Measurements from ENCODE around the gene ZNF598.
"Not testable (repeated sequence)": the region's sequence is repeated elsewhere in the genome, so short reads cannot be mapped to it uniquely, and the experiment has no call there.

Gene ZNF598

DNA sequence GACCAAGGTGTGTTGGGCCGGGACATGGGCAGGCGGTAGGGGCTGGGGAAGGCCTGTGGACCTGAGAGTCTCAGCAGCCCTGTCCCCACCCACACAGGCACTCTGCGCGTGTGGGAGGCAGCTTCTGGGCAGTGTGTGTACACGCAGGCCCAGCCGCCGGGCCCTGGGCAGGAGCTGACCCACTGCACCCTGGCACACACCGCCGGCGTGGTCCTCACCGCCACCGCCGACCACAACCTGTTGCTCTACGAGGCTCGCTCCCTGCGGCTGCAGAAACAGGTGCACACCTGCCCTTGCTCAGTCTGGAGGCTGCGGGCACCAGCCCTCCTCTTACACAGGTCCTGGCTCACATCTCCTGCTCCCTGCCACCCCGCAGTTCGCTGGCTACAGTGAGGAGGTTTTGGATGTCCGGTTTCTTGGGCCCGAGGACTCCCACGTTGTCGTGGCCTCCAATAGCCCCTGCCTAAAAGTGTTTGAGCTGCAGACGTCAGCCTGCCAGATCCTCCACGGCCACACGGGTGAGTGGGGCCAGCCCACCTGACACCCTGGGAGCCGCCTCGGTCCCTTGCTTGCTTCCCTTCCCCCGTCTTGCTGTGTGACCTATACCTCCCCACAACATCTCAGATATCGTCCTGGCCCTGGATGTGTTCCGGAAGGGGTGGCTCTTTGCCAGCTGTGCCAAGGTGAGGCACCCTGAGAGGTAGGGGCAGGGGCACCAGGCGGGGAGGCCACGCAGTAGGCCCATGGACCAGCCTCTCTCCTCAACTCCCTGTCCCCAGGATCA lies 34.0 kb downstream of the ZNF598 start:
- no peak for DNase-seq (ENCODE audit: low read depth in 2 of 2)

DNA sequence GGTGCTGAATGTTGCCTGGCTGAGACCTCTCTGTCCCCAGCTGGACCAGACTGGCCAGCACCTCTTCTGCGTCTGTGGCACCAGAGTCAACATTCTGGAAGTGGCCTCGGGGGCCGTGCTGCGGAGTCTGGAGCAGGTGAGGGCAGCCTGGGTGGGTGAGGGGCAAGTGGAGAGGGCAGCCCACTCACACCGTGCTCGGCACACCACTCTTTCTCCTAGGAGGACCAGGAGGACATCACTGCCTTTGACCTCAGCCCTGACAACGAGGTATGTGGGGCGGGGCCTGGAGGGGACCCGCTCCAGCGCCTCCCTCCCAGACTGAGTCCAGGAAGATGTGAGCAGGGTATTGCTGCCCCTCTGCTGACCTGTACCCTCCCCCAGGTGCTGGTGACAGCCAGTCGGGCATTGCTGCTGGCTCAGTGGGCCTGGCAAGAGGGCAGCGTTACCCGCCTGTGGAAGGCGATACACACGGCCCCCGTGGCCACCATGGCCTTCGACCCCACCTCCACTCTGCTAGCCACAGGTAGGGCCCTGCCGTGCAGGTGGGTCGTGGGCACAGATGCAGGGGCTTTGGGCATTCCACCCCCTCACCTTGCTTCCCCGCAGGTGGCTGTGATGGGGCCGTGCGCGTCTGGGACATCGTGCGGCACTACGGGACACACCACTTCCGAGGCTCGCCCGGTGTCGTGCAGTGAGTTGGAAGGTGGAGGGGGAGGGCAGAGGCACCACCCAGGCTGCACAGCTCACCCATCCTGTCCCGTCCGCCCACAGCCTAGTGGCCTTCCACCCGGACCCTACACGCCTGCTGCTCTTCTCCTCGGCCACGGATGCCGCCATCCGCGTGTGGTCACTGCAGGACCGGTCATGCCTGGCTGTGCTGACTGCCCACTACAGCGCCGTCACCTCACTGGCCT lies 35.2 kb downstream of the ZNF598 start:
- no peak for DNase-seq (ENCODE audit: low read depth in 2 of 2)

DNA sequence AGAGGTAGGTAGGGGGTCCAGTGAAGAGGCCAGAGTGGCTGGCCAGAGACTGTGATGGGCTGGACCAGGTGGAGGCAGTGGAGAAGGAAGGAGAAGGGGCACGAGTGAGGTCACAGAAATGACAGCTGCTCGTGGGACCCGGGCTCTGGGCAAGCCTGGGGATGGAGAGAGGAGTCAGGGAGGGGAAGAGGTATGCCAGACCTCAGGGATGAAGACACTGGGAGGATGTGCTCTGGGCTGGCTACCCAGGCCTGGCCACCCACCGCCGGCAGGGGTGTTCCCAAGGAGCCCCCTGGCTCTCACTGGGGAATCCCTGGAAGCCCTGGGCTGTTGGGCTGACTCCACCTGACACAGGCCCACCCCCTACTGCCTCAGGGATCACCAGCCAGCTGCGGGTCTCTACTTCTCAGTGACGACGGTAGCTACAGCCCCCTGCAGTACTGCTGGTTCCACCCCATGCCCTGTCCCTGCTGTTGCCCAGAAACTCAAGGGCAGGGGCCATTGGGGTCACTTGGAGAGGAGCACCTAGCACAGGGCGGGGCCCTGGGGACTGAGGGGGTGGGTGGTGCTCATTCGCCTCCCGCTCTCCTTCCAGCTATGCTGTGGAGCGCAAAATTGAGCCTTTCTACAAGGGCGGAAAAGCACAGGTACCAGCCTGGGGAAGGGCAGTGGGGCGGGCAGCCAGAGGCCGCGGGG lies 36.0 kb downstream of the ZNF598 start:
- no peak for DNase-seq (ENCODE audit: low read depth in 2 of 2)

- no peak for DNase-seq (ENCODE audit: low read depth in 2 of 2)
Measured at GRCh38 chr16:1972490-1972877, 37.1 kb downstream of the ZNF598 start.

- DNase-seq (ENCODE audit: low read depth in 2 of 2): peak; percentile 84 to 85
Measured at GRCh38 chr16:1971796-1972489, 37.7 kb downstream of the ZNF598 start, which contains the start of gene TBL3. Gene TBL3 (plus strand): TSS chr16:1972053. CDS start chr16:1972165, 112 bp downstream.

- no peak for DNase-seq (ENCODE audit: low read depth in 2 of 2)
Measured at GRCh38 chr16:1968146-1968953, 41.3 kb downstream of the ZNF598 start.

DNA sequence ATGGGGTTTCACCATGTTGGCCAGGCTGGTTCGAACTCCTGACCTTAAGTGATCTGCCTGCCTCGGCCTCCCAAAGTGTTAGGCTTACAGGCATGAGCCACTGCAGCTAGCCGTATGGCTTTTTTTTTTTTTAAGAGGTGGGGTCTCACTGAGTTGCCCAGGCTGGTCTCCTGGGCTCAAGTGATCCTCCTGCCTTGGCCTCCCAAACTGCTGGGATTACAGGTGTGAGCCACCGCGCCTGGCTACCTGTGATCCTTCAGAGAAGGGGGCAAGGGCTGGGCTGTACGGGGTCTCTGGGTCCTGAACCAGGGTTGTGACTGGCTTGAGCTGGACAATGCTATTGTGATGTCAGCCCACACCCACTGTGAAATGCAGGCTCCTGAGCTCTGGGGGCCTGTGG lies 43.2 kb downstream of the ZNF598 start, which contains the start of gene RNF151:
Gene RNF151 (plus strand): TSS at position 397 of the 400 bp plus-strand sequence. CDS start 26 bp downstream, outside the sequence.
- DNase-seq (ENCODE audit: low read depth in 2 of 2): no peak

DNA sequence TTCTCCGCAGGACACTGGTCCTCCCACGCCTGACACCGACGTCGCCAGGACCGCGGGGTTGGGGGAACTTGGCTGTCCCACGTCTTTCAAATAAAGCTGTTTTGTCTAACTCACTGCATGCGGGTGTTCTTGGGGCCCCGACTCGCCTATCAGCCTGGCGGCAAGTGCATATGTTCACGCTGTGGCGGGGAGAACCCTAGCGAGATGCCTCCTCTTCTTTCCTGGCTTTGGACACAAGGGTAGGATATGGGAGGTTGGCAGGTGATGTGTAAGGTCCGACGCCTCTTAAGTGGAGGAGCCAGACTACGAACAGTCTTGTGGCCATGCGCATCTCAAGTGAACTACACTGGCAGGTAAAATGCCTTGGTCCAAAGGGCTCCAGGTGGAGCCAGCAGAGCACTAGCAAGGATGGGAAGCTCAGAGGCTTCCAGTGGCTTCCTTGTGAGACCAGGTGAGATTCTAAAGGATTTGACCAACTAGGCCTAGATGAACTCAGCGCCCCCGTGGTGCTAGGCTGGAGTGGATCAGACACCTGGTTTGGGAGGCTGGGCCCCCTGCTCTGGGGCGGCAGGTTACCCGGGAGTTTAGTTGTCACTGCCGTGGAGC lies 44.1 kb downstream of the ZNF598 start:
- no peak for DNase-seq (ENCODE audit: low read depth in 2 of 2)

DNA sequence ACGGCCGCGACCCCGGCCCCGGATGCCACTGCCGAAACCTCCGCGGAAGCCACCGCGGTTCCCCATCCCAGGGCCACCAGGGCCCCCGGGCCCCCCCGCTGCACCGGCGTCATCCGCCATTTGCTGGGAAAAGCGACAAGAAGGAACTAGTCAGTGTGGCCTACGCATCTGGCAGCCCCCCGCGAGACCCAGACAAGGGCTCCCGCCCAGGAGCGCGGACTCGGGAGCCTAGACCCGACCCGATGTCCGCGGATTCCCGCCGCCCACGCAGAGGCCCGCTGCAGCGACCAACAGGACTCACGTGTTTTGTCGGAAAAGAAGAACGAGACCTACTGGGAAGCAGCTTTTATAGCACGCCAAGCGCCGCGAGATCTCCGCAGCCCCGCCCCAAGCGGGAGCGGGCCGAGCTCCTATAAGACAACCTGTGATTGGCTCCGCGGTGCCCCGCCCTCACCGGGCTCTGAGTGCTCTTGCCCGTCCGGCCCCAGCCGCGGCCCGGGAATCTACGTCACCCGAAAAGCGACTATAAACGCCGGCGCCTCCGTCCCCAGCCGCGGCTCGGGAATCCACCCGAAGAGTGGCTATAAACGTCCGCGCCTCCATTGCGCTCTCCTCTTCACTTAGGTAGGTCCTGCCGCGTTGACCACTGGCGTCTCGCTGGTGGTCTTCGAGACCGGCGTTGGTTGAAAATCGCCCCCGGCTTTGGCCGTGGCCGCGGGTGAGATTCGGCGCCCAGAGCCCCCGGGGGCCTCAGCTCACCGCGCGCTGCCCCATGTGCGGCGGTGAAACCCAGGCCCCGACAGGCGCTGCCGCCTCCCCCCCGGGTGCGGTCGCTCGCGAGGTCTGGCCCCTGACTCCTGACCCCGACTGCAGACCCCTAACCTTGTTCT lies 44.9 kb downstream of the ZNF598 start, which contains the start of gene RPS2:
Gene RPS2 (minus strand): TSS at position 321 of the 890 bp plus-strand sequence. CDS start 201 bp downstream, at position 120.
- DNase-seq (ENCODE audit: low read depth in 2 of 2): peak; percentile 96 to 98

DNA sequence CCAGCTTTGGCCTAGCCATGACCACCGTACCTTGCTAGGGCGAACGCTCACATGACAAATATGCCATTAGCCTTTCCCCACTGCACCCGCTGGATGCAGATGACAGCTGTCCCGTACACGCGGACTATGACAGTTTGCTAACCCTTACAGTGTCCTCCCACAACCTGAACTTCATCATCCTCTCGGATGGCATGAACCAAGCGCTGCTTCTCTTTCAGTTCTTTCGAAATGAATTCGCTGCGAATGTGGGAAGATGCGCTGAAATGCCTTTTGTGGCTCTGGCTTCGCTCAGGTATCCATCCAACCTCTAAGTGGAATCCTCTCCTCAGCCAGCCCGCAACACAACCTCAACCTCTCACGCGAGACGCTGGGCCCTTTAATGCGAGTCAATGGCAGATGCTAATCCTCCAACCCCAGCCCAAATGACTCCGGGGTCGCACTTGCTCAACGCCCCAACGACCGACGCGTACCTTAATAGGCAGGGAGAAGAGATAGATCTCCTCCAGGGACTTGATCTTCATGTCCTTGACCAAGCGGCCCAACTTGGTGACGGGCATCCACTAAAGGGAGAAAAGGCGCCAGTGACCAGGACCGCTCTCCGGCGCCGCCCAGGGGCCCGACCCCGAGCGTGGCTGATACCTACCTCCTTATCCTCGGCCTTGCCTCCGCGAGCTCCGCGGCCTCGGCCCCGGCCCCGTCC lies 45.7 kb downstream of the ZNF598 start:
- DNase-seq (ENCODE audit: low read depth in 2 of 2): no peak

GRCh38 chr16:1962161-1963153 lies 47.2 kb downstream of the ZNF598 start:
- not testable (repeated sequence) for DNase-seq (ENCODE audit: low read depth in 2 of 2)

DNA sequence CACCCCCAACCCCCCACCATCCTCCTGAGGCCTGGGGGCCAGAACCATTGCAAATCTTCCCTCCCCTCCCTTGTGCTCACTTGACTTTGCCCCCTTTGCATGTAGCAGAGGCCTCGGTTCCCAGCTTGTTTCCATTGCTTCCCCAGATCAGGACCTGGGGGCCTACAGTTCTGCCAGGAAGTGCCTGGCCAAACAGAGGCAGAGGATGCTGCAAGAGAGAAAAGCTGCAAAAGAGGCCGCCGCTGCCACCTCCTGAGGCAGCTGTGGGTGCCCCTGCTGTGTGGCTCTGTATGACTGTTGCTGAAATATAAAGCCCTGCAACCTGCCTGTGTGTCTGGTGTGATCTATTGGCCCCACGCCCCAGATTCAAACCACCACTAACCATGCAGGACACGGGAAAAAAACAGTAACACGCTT lies 48.0 kb downstream of the ZNF598 start:
- DNase-seq (ENCODE audit: low read depth in 2 of 2): no peak

DNA sequence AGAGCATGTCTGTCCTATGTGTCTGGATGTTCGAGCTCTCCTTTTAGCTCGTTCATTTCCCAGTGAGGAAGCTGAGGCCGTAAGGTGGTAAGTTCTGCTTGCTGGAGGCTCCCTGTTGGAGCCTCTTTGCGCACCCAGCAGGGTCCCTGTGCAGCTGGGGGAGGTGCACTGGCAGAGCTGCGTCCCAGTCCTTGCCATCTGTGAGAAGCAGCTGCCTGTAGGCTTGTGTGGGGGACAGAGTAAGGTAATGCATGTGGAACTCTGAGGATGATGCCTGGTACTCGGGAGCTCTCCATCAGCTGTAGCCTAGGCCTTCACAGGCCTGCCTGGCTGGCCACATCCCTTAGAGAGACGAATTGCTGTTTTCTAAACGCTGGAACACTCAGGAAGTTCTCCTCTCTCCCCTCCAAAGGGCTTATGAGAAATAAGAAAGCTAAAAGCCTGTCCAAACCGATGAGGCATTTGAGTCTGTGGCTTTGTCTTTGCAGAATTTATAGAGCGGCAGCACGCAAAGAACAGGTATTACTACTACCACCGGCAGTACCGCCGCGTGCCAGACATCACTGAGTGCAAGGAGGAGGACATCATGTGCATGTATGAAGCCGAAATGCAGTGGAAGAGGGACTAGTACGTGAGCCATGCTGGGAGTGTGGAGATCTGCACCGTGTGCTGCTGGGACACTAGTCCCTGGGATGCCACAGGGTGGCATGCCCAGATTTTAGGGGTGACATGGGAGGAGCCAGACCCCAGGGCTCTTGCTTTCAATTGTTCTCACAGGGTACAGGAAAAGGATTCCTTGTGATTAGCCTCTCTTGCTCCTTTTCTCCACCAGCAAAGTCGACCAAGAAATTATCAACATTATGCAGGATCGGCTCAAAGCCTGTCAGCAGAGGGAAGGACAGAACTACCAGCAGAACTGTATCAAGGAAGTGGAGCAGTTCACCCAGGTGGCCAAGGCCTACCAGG lies 48.7 kb downstream of the ZNF598 start:
- peak in 1 of 2 experiments; percentile 10 for DNase-seq (ENCODE audit: low read depth in 2 of 2)

DNA sequence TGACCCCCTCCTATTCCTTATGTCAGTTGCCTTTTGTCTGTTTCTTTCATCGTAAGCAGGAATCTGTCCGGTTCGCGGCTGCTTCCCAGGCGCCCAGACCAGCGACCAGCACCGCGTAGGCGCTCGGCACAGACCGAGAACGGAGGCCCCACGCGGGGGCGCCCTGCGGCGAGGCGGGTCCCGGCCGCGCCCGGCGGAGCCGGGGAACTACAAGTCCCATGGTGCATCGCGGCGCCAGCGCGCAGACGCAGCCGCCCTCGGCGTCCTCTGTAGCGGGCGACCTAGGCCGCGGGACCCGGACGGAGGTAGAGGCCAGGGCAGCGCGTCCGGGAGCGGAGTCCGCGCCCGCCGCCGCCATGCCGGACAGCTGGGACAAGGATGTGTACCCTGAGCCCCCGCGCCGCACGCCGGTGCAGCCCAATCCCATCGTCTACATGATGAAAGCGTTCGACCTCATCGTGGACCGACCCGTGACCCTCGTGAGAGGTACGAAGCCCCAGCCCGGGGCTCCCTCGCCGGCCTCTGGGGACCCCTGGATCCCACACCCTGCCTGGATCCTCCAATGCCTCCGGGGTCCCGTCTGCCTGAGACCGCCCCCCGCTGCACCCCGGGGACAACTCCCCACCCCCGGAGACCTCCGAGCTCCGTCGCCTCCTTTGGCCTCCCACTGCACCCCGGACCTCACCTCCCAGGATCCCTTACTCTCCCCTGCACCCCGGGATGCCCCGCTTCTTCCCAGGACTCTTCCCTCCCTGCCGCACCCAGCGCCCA lies 50.2 kb downstream of the ZNF598 start, which contains the start of gene NDUFB10:
Gene NDUFB10 (plus strand): TSS at position 270 of the 771 bp plus-strand sequence. CDS start 87 bp downstream, at position 357.
- DNase-seq (ENCODE audit: low read depth in 2 of 2): peak; percentile 60 to 61

All from fibroblast of skin of left biceps (primary cell).